ENCODE data around the gene ATXN7L2. TPM values are rescaled to one million over a fixed set of nuclear protein-coding genes. Genes with fewer than 3 reads are reported as not detected.

ATXN7L2 gene
- total and polyA plus RNA-seq, 2 experiments from 2014 or later, result 6.6 to 9.3 TPM

GRCh38 chr1:109492779-109493178 is 9.1 kb downstream of the ATXN7L2 start:
- no peaks in the 10 kb centered on the region for H3K9me2 ChIP-seq (replicated peaks; ENCODE audit: insufficient read depth)
- H3K79me2 ChIP-seq, result peaks cover 17% of the 10 kb centered on the region
- no peak overlapping the region for H3K4me3 ChIP-seq
- 91% methylated on average over 4 of the region's 4 CpGs for WGBS (ENCODE audit: low lambda C conversion rate, missing lambda C conversion rate)
- TF ChIP-seq EZH2phosphoT487 (IDR thresholded peaks at IDR 0.05; ENCODE audit: low read depth, severe bottlenecking, unreplicated experiment) (no peak), EZH2 (IDR thresholded peaks at IDR 0.05; ENCODE audit: borderline replicate concordance) (no peak)
- TF ChIP-seq, protein P1, sequence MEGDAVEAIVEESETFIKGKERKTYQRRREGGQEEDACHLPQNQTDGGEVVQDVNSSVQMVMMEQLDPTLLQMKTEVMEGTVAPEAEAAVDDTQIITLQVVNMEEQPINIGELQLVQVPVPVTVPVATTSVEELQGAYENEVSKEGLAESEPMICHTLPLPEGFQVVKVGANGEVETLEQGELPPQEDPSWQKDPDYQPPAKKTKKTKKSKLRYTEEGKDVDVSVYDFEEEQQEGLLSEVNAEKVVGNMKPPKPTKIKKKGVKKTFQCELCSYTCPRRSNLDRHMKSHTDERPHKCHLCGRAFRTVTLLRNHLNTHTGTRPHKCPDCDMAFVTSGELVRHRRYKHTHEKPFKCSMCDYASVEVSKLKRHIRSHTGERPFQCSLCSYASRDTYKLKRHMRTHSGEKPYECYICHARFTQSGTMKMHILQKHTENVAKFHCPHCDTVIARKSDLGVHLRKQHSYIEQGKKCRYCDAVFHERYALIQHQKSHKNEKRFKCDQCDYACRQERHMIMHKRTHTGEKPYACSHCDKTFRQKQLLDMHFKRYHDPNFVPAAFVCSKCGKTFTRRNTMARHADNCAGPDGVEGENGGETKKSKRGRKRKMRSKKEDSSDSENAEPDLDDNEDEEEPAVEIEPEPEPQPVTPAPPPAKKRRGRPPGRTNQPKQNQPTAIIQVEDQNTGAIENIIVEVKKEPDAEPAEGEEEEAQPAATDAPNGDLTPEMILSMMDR (IDR thresholded peaks at IDR 0.05; ENCODE audit: poor library complexity), result no peak
- H3K27ac ChIP-seq, result no peak overlapping the region
- no peak for DNase-seq (ENCODE audit: low spot score)
- no peaks in the 10 kb centered on the region for H3K27me3 ChIP-seq
- no peaks in the 10 kb centered on the region for H3K36me3 ChIP-seq (replicated peaks; ENCODE audit: insufficient read depth, low read depth)
- no peak overlapping the region for H2AFZ ChIP-seq
- H3K9me3 ChIP-seq (ENCODE audit: low read depth), result no peaks in the 10 kb centered on the region
- peaks cover 7% of the 10 kb centered on the region for H3K4me1 ChIP-seq (ENCODE audit: insufficient read depth)
- no peaks in the 10 kb centered on the region for H4K20me1 ChIP-seq (ENCODE audit: insufficient read depth, poor library complexity, severe bottlenecking)
- no peak overlapping the region for H3K4me2 ChIP-seq

GRCh38 chr1:109493227-109493626 is 9.5 kb downstream of the ATXN7L2 start:
- Histone ChIP-seq H3K36me3 (replicated peaks; ENCODE audit: insufficient read depth, low read depth) (no peaks in the 10 kb centered on the region), H3K9me3 (ENCODE audit: low read depth) (no peaks in the 10 kb centered on the region), H3K4me3 (no peak overlapping the region), H4K20me1 (ENCODE audit: insufficient read depth, poor library complexity, severe bottlenecking) (no peaks in the 10 kb centered on the region), H3K27ac (no peak overlapping the region), H3K9me2 (replicated peaks; ENCODE audit: insufficient read depth) (no peaks in the 10 kb centered on the region), H3K4me2 (peak overlapping the region; percentile 65), H3K4me1 (ENCODE audit: insufficient read depth) (peaks cover 7% of the 10 kb centered on the region), H2AFZ (peak overlapping the region; percentile 26), H3K79me2 (peaks cover 17% of the 10 kb centered on the region), H3K27me3 (no peaks in the 10 kb centered on the region)
- 77% methylated on average over 4 of the region's 4 CpGs for WGBS (ENCODE audit: low lambda C conversion rate, missing lambda C conversion rate)
- TF ChIP-seq, protein P1 (IDR thresholded peaks at IDR 0.05; ENCODE audit: poor library complexity), result no peak
- TF ChIP-seq EZH2 (IDR thresholded peaks at IDR 0.05; ENCODE audit: borderline replicate concordance) (no peak), EZH2phosphoT487 (IDR thresholded peaks at IDR 0.05; ENCODE audit: low read depth, severe bottlenecking, unreplicated experiment) (no peak)
- no peak for DNase-seq (ENCODE audit: low spot score)

- H3K36me3 ChIP-seq (replicated peaks; ENCODE audit: insufficient read depth, low read depth), result no peaks in the 10 kb centered on the region
- H3K79me2 ChIP-seq, result peaks cover 17% of the 10 kb centered on the region
- no peaks in the 10 kb centered on the region for H3K9me2 ChIP-seq (replicated peaks; ENCODE audit: insufficient read depth)
- H4K20me1 ChIP-seq (ENCODE audit: insufficient read depth, poor library complexity, severe bottlenecking), result no peaks in the 10 kb centered on the region
- H3K4me3 ChIP-seq, result peak within 1 kb of the TSS; percentile 94
- H3K9me3 ChIP-seq (ENCODE audit: low read depth), result no peaks in the 10 kb centered on the region
- H3K27me3 ChIP-seq, result no peaks in the 10 kb centered on the region
- H3K4me2 ChIP-seq, result peak within 1 kb of the TSS; percentile 85
- WGBS (ENCODE audit: low lambda C conversion rate, missing lambda C conversion rate), result 2% methylated on average over 43 of the region's 44 CpGs
- peak within 1 kb of the TSS; percentile 74 for H3K27ac ChIP-seq
- TF ChIP-seq, protein P1 (IDR thresholded peaks at IDR 0.05; ENCODE audit: poor library complexity), result peak; percentile 91
- TF ChIP-seq EZH2 (IDR thresholded peaks at IDR 0.05; ENCODE audit: borderline replicate concordance), result no peak
- DNase-seq (ENCODE audit: low spot score), result peak; percentile 93
- H2AFZ ChIP-seq, result peak within 1 kb of the TSS; percentile 66
- peaks cover 7% of the 10 kb centered on the region for H3K4me1 ChIP-seq (ENCODE audit: insufficient read depth)
Measured at GRCh38 chr1:109493805-109494539, 10.3 kb downstream of the ATXN7L2 start, which contains the start of gene CYB561D1. Gene CYB561D1, plus strand, starts transcription at chr1:109494094. Its CDS starts 46 bp downstream, at chr1:109494140.

Measured in hepatocyte (in vitro differentiated cells).